Activated CD8-positive, alpha-beta memory T cell treated with anti-CD3 and anti-CD28 coated beads for 48 hours (primary cell): ENCODE results near the gene CFAP69.
"Not testable (repeated sequence)": the region's sequence is repeated elsewhere in the genome, so short reads cannot be mapped to it uniquely, and the experiment has no call there.

Source experiments
- DNase-seq, 3 experiments: peaks; one replicate each; pipeline ENCODE4 v3.0.0-alpha.2; 2020; ENCODE audit warnings: low read depth in 2 of 3, low spot score in 2 of 3

Gene CFAP69

DNA sequence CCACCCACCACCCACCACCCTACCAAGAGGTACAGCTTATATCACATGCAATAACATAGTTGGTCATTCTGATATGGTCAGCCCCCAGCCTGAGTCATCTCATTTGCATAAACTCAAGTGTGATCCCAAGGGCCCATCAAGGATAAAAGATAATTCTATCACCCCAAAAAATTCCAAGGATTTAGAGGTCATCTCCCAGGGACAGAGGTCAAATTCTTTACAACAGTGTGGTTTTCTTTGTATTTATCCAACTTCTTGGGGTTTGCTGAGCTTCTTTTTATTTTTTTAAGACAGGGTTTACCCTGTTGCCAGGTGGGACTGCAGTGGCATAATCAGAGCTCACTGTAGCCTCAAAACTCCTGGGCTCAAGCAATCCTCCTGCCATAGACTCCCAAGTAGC lies 92.1 kb downstream of the CFAP69 start:
- DNase-seq: no peak

DNA sequence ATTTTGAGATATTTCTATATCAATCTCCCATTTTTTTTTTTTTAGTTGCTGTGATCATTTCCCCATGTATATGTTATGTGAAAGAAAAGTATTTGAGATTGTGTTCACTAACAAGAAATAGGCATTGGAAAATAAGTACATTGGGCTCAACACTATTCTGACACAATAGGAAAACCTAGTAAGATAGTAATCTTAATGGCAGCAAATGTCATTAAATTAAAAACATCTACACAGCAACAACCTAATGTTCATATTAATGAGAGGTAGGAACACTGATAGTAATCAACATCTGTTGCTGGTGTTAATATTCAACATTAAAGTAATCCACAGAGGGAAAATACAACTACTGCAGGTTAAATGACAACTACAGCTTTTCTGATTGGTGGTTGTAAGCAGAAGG lies 100.0 kb downstream of the CFAP69 start:
- DNase-seq: no peak

DNA sequence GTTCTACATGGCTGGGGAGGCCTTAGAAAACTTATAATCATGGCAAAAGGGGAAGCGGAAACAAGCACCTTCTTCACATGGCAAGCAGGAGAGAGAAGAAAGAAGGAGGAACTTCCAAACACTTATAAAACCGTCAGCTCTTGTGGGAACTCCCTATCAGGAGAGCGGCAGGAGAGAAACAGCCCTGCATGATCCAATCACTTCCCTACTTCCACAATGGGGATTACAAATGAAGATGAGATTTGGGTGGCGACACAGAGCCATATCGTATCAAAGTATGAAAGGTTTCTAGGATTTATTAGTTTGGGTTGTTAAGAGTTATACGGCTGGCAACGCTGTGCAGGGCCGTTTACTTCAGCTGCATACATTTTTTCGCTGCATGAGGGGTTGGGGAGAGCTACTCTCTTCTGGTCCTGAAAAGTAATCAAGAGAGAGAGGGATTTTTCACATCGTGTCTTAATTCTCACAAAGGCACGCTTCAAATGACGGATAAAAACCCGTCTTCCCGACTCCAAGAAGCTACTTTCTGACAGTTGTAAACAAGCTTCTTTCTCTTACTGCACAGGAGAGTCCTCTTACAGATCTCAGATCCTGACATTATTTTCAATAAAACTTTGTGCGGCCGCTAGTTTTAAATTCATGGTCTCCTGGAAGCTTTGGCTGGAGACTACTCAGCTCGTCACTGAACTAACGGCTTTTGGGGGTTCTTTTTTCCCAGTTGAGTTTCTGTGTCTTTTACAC lies 100.8 kb downstream of the CFAP69 start:
- no peak for DNase-seq

DNA sequence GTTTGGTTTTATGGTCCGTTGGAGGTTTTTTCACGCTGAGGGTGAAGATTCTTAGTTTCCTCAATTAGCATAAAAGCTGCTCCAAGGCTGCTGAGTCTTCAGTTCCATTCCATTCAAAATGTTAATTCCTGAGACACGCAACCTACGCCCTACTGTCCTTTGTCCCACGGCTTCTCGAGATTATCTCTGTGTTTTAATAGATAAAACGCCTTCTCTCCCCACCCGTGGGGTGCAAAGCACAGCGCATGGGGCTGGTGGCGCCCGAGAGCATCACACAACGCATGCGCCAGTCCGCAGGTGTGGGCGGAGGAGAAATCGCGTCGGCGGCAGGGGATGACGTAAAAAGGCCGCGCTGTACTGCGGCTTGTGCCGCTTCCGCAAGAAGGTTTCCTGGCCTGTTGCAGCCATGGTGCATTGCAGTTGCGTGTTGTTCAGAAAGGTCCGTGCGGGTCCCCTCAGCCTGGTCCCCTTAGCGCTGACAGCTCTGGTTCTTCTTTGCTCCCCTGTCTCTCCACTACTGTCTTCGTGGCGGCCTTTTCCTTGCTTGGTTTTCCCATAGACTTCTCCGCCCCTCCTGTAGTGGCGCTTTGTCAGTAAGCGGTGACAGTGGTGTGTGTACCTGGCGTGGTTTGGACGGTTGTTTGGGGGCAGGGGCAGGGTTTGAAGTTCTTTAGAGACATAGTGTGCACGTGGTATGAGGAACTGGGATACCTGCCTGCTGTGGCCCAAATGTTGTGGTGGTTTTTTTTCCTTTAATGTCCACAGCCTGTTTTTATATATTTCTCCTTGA lies 101.6 kb downstream of the CFAP69 start, which contains the start of gene GTPBP10:
Gene GTPBP10, plus strand, starts transcription at position 381 of the 790 bp plus-strand sequence. Its CDS starts 26 bp downstream, at position 407.
- DNase-seq: peak; percentile 85 to 90 (median 90)

DNA sequence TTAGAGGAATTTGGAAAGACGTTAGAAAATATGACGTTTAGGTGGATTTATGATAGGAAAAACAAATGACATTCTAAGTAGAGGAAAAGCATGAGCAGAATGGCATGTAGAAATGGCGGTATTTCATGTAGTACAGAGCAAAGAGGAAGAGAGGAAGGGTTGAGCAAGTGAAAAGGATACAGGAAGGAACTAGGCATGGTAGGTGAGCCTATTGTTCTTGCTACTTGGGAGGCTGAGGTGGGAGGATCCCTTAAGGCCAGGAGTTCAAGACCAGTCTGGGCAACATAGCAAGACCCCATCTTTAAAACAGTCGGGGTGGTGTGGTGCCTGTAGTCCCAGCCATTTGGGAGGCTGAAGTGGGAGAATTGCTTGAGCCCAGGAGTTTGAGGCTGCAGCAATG lies 102.8 kb downstream of the CFAP69 start:
- no peak for DNase-seq

DNA sequence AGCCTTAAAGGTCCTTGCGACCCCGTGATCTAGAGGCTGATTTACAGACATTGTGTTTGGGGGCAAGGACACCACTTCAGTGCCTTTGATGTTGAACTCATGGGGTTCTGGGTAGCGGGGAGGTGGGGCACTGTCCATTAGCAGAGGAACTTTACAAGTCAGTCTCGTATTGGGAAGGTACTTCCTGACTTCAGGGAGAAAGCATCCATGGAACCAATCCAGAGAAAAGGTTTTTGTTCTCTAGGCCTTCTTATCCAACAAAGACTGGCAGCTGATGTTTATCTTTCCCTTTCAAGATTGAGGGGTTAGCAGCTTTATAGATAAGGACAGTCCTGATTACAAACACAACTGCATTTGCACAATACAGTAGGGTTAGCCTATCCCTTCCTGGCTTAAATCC lies 104.3 kb downstream of the CFAP69 start:
- DNase-seq: no peak

DNA sequence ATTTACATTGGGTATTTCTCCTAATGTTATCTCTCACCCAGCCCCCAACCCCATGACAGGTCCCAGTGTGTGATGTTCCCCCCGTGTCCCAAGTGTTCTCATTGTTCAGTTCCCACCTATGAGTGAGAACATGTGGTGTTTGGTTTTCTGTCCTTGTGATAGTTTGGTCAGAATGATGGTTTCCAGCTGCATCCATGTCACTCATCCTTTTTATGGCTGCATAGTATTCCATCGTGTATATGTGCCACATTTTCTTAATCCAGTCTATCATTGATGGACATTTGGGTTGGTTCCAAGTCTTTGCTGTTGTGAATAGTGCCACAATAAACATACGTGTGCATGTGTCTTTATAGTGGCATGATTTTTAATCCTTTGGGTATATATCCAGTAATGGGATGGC lies 105.1 kb downstream of the CFAP69 start:
- DNase-seq: not testable (repeated sequence)

DNA sequence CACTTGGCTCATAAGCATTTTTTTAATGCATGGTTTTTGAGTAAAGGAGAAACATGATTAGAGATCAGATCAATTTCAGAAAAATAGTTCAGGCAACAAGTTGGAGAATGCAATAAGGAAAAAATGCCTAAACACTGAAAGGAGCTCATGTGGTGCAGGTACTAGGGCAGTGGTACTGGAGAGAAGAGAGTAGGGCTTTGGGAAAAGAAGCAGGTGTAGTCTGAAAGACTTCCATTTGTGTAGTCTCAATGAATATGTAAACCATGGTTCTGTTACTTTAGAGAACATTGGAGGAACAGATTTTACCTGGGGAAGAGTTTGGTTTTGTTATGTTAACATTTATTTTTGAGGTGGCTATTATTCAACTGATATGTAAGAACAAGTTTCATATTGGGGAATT lies 107.0 kb downstream of the CFAP69 start:
- DNase-seq: no peak
